RCC 7860 (cell line): ENCODE measurements around the gene PIK3R1.

Source experiments
- DNase-seq: peaks from one replicate; pipeline ENCODE4 v3.0.0-alpha.2; 2015; ENCODE audit warnings: low spot score
- FAIRE-seq: peaks from 2 replicates; lab custom pipeline; 2012; peaks lifted over from hg19 to GRCh38; lab: Jason Lieb, UNC

The PIK3R1 gene

DNA sequence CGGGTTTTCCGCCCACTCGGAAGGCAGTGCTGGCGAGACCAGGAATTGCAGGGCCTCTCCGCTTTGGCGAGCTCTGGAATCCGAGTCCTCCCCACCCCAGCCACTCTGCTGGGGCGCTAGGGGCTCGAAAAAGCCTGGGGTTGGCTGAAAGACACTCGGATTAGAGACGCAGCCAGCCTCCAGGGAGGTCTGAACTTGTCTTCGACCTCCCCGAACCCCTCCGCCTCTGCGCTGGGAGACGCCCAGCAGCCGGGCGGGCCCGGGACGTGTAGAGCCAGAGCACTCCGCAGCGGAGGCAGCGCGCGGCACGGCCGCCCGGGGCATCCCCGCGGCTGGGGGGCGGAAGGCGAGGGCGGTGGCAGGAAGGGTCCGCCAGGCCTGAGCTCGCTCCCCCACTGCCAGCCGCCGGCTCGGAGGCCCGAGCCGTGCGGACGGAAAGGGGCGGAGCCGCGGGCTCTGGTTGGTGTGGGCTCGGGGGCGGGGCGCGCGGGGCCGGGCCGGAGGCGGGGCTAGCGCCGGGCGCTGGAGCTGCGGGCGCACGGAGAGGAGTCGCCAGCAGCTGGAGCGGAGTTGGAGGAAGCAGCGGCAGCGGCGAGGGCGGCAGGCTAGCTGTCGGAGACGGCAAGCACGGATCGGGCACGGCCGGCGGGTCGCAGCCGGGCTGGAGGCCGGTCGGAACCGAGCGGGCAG, at the start of gene PIK3R1:
TSS of gene PIK3R1 (plus strand) at position 549 of the 690 bp plus-strand sequence. CDS start 10,920 bp downstream, outside the sequence.
- FAIRE-seq (no peak), DNase-seq (peak; percentile 68)

GRCh38 chr5:68167195-68167651, 48.3 kb upstream of the PIK3R1 start:
- DNase-seq, result no peak
- no peak for FAIRE-seq

DNA sequence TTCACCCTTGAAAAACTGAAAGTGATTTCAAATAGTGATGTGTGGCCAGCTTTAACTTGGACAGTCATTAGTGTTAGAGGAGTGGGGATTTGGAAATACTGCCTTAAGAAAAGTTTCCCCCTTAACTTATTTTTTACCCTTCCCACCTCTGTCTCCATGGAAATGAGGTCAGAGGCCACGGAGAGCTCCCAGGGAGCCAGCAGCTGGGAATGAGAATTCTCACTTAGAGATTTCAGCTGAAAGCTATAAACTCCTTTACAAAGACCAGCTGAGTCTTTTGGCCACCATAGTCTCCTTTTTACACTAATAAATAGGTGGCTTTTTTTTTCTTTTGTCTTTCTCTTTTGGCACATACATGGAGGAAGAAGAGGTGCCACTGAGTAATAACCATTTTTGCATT, 45.7 kb upstream of the PIK3R1 start:
- DNase-seq (no peak), FAIRE-seq (no peak)

GRCh38 chr5:68170826-68171558, 44.6 kb upstream of the PIK3R1 start:
- no peak for FAIRE-seq

GRCh38 chr5:68172314-68172713, 43.2 kb upstream of the PIK3R1 start:
- FAIRE-seq (no peak), DNase-seq (no peak)

More at GRCh38 chr5:68170826-68171558, 44.6 kb upstream of the PIK3R1 start:
- no peak for DNase-seq

GRCh38 chr5:68173007-68173406, 42.5 kb upstream of the PIK3R1 start:
- DNase-seq, result no peak
- no peak for FAIRE-seq

DNA sequence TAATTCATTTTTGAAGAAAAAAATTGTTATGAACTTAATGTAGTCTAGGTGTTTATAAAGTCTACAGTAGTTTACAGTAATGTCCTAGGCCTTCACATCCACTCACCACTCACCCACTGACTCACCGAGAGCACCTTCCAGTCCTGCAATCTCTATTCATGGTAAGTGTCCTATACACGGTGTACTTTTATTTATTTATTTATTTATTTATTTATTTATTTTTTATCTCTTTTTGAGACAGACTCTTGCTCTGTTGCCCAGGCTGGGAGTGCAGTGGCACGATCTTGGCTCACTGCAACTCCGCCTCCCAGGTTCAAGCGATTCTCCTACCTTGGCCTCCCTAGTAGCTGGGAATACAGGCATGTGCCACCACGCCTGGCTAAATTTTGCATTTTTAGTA, 39.3 kb upstream of the PIK3R1 start:
- DNase-seq, result no peak
- FAIRE-seq, result no peak

DNA sequence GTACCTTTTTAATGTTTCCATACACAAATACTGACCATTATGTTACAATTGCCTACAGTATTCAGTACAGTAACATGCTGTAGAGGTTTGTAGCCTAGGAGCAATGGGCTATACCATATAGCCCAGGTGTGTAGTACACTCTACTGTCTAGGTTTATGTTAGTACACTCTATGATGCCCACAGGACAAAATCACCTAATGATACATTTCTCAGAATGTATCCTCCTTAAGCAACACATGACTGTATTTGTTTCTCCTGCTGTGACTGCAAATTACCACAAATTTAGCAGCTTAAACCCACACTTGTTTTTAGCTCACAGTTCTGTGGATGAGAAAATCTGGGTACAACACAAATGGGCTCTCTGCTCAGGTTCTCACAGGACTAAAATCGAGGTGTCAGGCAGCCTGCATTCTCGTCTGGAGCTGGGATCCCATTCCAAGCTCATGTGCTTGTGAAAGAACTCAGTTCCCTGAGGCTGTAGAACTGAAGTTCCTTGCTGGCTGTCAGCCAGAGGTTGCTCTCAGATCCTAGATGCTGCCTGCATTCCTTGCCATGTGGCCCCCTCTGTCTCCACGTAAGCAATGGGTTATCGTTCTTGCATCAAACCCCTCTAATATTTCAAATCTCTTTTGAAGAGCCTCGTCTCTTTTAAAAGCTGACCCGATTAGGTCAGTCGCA, 38.6 kb upstream of the PIK3R1 start:
- FAIRE-seq, result no peak

DNA sequence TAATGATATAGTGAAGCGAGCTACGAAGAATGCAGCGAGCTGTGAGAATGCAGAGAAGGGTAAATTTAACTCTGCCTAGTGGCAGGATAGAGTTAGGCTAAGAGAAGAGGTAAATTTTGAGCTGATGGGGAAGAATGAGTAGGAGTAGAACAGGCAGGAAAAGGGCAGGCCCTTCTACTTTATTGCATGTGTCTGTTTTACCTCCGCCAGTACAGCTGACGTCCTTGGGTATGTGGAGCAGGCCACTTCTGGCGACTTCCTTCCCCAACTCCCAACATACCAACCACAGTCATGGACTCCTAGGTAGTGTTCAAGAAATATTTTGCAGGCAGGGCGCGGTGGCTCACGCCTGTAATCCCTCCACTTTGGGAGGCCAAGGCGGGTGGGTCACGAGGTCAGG, 37.9 kb upstream of the PIK3R1 start:
- no peak for FAIRE-seq
- DNase-seq, result no peak

More for the DNA sequence above, 38.6 kb upstream of the PIK3R1 start:
- no peak for DNase-seq

DNA sequence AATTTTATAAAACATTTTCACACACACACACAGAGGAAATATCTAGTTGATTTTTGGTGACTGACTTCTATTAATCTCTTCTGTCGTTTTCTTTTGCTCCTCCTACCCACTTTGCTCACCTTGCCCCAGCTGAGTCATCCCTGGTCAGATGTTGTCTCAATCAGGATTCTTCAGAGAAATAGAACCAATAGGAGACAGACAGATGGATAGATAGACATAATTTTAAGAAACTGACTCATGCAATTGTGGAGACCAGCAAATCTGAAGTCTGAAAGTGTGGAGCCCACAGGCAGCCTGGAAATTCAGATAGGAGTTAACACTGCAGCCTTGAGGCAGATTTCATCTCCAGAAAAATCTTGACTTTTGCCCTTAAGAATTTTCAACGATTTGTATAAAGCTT, 37.0 kb upstream of the PIK3R1 start:
- FAIRE-seq, result peak; percentile 33
- DNase-seq, result peak; percentile 49

DNA sequence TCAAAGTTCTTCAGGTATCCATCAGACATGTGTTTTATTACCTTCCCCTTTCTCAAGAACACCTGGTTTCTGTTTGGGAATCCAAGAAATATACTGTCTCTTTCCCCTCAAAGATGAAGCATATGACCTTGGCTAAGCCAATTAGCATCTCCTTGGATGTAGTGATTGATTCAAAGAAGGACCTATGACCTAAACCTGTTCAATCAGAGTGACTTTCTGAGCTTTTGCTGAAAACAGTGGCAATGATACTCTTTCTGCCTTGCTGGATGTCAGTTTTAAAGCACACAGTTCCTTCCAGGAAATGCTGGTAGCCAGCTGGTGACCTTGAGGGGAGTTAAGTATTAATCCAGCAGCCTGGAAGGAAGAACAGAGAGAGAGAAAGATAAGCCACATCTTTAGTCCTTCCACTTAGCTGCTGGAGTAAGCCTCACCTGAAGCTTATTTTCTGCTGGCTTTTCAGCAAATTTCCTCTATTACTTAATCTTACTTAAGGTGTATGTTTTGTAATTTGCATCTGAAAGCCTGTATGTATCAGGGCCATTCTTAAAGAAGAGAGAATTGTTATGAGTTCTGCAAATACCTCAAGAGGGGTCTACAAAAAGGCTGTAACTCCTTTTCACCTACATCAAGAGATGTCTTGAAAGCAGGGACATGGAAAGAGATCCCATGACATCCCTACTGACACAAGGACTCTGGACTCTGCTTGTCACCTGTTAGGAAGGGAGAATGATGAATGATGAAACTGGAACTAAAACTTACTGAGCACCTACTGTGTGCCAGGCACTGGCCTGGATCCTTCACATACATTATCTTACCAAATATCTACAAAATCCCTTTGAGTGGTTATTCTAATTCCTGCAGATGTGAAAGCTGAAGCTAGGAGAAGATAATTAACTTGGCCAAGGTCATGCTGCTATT, 35.2 kb upstream of the PIK3R1 start:
- FAIRE-seq (no peak), DNase-seq (no peak)

DNA sequence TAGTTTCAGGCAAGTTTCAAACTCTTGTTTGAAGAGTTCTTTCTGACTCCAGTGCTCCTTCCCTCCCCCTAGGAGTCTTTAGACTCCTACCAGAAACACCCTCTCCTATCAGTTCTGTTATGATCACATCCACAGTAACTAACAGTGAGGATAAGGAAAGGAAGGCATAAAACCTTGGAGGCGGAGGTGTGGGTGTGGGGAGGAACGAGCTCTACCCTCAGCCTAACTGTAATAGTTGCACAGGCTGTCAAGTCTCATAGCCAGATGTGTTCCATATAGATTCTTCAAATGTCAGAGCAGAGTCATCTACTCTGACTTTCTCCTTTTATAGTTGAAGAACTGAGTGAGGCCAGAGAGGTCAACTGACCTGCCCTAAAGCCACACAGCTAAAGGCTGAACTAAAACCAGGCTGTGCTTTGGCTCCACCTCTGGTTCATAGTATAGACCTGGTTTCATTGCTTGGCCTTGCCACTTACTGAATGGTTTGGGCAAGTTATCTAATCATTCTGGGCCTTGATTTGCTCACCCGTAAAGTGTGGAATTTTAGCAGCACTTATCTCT, 34.4 kb upstream of the PIK3R1 start:
- no peak for DNase-seq
- FAIRE-seq, result no peak

DNA sequence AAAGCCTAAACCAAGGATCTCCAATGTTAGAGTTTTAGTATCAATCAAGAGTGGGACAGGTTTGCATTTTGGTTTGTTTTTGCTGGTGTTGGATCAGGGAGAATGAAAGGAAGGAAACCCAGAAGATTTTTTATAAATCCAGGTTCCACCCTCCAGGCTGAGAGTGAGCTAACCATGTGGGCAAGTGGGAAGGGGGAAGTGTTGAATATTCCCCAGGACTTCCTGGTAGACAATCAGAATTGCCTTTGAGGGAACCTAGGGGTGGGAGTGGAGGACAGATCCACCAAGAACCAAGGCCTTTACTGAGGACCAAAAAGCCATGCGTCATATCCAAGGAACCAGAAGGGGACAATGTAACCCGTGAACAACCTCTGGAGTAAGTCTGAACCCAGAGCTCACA, 33.5 kb upstream of the PIK3R1 start:
- no peak for DNase-seq
- FAIRE-seq, result no peak

- DNase-seq, result no peak
- FAIRE-seq, result no peak
Measured at GRCh38 chr5:68182534-68182933, 33.0 kb upstream of the PIK3R1 start.

DNA sequence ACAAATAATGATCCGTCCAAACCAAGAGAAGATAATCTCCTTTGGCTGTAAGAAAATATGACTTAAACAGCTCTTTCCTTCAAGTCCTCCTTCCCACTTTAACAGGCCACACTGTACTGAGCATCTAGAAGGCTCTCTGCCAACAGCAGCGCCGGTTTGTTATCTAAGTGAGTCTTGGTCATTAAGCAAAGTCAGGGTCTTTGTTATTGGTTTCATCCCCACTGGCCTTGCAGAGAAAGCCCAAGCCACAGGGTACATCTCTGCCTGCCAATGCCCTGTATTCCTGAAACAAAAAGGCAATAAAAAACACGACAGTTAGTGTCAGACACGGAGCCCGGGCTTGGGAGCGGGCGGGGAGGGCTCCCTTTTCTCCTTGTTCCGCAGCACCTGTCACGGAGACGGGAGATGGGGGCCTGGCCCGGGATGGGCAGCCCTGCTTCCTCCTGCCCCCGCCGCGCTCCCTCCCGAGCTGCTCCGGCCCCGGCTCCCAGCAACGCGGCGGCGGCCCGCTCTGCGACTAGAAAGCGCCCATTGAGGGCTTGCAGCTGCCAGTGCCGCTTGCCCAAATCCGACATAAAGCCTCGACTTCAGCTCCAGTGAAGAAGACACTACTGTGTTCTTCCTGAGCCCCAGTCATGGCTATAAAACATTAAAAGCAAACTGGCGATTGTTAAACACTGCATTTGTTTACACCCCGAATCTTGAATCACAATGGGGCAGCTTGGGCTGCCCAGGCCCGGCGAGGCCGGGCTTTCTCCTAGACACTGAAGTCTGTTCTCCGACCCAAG, 28.1 kb upstream of the PIK3R1 start:
- DNase-seq, result no peak
- no peak for FAIRE-seq

GRCh38 chr5:68189171-68189570, 26.4 kb upstream of the PIK3R1 start:
- FAIRE-seq (no peak), DNase-seq (no peak)

DNA sequence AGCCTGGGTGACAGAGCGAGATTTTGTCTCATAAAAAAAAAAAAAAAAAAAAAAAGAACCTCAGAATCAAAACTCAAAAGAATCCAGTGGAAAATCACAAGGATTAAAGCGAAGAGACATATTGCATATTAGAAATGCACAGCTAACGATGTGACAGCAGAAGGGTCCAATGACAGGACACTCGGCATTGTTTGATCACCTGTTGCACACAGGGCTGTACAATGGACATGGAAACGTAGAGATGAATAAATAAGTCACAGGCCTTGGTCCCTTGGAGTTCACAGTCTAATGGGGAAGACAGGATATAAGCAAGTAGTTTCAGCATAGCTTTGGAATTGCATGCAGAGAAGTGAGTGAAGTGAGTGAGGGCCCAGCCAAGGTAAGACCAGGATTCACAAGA, 25.9 kb upstream of the PIK3R1 start:
- DNase-seq, result no peak
- FAIRE-seq, result no peak

- DNase-seq, result no peak
- FAIRE-seq, result no peak
Measured at GRCh38 chr5:68190619-68191018, 24.9 kb upstream of the PIK3R1 start.

GRCh38 chr5:68191083-68191791, 24.3 kb upstream of the PIK3R1 start:
- FAIRE-seq, result no peak

More at GRCh38 chr5:68191083-68191791, 24.3 kb upstream of the PIK3R1 start:
- DNase-seq, result no peak
